Stomach (tissue), 4 donors: ENCODE data around the gene CALN1.

Experiments
- POLR2AphosphoS5 ChIP-seq, 3 donors: sonication (generic); formaldehyde crosslinking; IDR thresholded peaks; one replicate each; pipeline ENCODE4 v1.6.1; 2016; ENCODE audit warnings: antibody characterized with exemption in 3 of 3
- TF ChIP-seq, protein P1 (sequence below), 7 experiments: fragments of 450-650 bp in 4 of 7; fragments of 200-600 bp in 3 of 7; sonication (generic) in 3 of 7; IDR thresholded peaks; one replicate each; pipeline ENCODE4 v1.5.1; 2016 to 2019; ENCODE audit warnings: antibody characterized with exemption in 7 of 7, control low read depth in 2 of 7, mild to moderate bottlenecking in 1 of 7

DNA sequence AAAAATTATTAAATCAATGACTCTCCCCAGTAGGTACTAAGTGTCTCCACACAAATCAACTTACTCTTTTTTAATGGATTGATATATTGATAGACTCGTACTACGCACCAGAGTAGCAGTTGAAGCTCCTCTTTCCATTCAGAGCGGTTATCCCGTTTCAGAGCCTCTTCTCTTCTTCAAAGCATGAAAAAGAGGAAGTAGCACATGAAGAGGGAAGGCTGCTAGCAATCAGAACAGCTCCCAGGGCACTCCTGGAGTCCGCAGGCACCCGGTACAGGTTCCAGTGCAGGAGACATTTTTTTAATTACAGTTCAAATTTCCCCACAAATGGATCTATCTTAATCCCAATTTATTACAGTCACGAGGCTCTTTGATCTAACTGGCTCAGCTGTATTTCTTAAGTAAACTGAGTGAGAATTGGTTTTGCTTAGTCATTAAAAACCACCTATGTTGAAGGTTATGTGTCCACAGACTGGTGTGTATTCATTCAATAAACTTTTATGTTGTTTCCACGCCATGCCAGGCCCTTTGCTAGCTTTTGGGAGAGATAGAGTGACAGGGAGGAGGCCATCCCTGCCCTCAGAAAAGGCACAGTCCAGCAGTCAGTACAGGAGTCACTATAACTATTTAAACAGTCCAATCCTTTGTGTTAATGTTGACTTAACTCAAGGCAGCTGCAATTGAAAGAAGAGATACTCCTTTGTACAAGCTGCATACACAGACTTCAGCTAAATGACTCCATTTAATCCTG is 32.1 kb upstream of the CALN1 start:
- TF ChIP-seq POLR2AphosphoS5 (IDR thresholded peaks at IDR 0.05): no peak
- TF ChIP-seq, protein P1, sequence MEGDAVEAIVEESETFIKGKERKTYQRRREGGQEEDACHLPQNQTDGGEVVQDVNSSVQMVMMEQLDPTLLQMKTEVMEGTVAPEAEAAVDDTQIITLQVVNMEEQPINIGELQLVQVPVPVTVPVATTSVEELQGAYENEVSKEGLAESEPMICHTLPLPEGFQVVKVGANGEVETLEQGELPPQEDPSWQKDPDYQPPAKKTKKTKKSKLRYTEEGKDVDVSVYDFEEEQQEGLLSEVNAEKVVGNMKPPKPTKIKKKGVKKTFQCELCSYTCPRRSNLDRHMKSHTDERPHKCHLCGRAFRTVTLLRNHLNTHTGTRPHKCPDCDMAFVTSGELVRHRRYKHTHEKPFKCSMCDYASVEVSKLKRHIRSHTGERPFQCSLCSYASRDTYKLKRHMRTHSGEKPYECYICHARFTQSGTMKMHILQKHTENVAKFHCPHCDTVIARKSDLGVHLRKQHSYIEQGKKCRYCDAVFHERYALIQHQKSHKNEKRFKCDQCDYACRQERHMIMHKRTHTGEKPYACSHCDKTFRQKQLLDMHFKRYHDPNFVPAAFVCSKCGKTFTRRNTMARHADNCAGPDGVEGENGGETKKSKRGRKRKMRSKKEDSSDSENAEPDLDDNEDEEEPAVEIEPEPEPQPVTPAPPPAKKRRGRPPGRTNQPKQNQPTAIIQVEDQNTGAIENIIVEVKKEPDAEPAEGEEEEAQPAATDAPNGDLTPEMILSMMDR (IDR thresholded peaks at IDR 0.05): no peak
